Measurements from ENCODE around the gene KCNK1.
"Not testable (repeated sequence)": the region's sequence is repeated elsewhere in the genome, so short reads cannot be mapped to it uniquely, and the experiment has no call there.

The KCNK1 gene

DNA sequence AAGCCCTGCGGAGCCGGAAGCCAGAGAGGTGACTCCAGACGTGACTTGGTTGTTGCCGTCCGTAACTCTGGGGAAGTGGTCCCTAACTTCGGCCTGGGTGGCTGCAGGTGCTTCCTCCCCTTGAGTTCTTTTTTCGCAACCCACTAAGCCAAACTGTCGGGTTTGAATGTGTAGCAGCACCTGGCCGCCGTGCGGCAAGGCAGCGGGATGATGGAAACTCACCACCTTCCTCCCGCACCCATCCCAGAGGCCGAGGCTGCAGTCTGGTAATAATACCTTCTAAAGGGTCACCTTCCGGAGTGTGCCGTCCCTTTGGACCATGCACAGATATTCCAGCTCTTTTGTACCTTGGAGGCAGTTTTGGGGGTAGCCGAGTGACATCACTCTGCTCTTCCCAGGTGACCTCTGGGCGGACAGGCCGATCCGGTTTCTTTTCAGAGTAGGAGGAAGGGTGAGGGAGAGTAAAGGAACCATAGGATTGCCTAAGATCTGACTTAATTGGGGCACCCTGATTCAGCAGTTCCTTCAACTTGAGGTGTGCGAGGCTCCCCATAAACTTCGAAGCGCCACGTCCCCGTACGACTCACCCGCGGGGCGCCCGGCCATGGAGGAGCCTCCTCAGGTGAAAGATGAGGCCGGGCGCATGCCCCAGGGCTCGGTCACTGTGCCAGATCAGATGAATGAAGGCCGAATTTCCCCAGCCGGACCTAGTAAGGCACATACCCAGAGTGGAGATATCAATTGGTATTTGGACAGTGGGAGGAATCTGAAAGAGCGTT, 1.0 kb downstream of the KCNK1 start:
- no peak overlapping the region for H3K4me3 ChIP-seq (ENCODE audit: low read depth in 1 of 2, low read length in 1 of 2)
- no peak overlapping the region for H3K27ac ChIP-seq
- TF ChIP-seq, protein P1, sequence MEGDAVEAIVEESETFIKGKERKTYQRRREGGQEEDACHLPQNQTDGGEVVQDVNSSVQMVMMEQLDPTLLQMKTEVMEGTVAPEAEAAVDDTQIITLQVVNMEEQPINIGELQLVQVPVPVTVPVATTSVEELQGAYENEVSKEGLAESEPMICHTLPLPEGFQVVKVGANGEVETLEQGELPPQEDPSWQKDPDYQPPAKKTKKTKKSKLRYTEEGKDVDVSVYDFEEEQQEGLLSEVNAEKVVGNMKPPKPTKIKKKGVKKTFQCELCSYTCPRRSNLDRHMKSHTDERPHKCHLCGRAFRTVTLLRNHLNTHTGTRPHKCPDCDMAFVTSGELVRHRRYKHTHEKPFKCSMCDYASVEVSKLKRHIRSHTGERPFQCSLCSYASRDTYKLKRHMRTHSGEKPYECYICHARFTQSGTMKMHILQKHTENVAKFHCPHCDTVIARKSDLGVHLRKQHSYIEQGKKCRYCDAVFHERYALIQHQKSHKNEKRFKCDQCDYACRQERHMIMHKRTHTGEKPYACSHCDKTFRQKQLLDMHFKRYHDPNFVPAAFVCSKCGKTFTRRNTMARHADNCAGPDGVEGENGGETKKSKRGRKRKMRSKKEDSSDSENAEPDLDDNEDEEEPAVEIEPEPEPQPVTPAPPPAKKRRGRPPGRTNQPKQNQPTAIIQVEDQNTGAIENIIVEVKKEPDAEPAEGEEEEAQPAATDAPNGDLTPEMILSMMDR (IDR thresholded peaks at IDR 0.05), result no peak
- no peaks in the 10 kb centered on the region for H3K36me3 ChIP-seq
- peaks cover 79% of the 10 kb centered on the region for H3K27me3 ChIP-seq
- no peaks in the 10 kb centered on the region for H3K4me1 ChIP-seq (ENCODE audit: control insufficient read depth in 1 of 2, insufficient read depth in 1 of 2, low read depth in 1 of 2, low read length in 1 of 2)
- H3K9me3 ChIP-seq, result no peaks in the 10 kb centered on the region

DNA sequence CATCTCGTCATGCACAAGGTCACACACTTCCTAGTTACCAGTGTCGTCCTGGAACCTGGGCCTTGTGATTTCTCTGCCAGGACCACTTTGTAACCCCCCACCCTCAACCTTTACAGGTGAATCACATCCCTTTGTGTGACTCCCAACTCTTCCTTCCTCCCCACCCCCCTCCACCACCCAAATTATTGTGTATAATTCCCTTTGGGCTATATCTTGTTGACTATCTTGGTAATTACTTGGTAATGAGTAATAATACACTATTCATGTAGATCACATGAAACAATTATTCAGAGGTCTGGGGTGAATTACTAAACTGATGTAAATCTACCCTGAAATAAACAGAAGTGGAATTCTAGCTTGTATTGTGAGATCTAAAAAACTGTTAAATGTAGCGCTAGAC, 1.7 kb downstream of the KCNK1 start:
- Histone ChIP-seq H3K27me3 (peaks cover 74% of the 10 kb centered on the region), H3K4me1 (ENCODE audit: control insufficient read depth in 1 of 2, insufficient read depth in 1 of 2, low read depth in 1 of 2, low read length in 1 of 2) (no peaks in the 10 kb centered on the region), H3K9me3 (no peaks in the 10 kb centered on the region), H3K27ac (no peak overlapping the region), H3K36me3 (no peaks in the 10 kb centered on the region), H3K4me3 (ENCODE audit: low read depth in 1 of 2, low read length in 1 of 2) (no peak overlapping the region)
- TF ChIP-seq, protein P1 (IDR thresholded peaks at IDR 0.05), result no peak

GRCh38 chr1:233617025-233617424, 3.1 kb downstream of the KCNK1 start:
- Histone ChIP-seq H3K9me3 (no peaks in the 10 kb centered on the region), H3K4me1 (ENCODE audit: control insufficient read depth in 1 of 2, insufficient read depth in 1 of 2, low read depth in 1 of 2, low read length in 1 of 2) (no peaks in the 10 kb centered on the region), H3K36me3 (no peaks in the 10 kb centered on the region), H3K27ac (no peak overlapping the region), H3K4me3 (ENCODE audit: low read depth in 1 of 2, low read length in 1 of 2) (no peak overlapping the region), H3K27me3 (peaks cover 60% of the 10 kb centered on the region)
- TF ChIP-seq, protein P1 (IDR thresholded peaks at IDR 0.05), result no peak

DNA sequence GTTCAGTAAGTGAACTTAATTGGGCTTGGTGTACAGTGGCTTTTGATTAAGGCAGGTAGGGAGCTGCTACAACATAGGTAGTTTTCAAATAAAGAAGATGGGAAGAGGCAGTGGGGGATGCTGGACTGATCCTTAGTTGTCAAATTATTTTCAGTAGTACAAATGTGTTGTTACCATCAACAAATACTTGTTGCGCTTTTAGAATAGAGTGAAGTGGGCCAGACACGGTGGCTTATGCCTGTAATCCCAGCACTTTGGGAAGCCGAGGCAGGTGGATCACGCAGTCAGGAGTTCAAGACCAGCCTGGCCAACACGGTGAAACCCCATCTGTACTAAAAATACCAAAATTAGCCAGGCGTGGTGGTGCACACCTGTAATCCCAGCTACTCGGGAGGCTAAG, 5.5 kb downstream of the KCNK1 start:
- H3K4me1 ChIP-seq (ENCODE audit: control insufficient read depth in 1 of 2, insufficient read depth in 1 of 2, low read depth in 1 of 2, low read length in 1 of 2); H3K4me3 ChIP-seq (ENCODE audit: low read depth in 1 of 2, low read length in 1 of 2); H3K9me3 ChIP-seq; H3K27ac ChIP-seq; H3K36me3 ChIP-seq: not testable (repeated sequence)
- peaks cover 36% of the 10 kb centered on the region for H3K27me3 ChIP-seq

GRCh38 chr1:233620065-233620464, 6.2 kb downstream of the KCNK1 start:
- no peak overlapping the region for H3K27ac ChIP-seq
- peaks cover 29% of the 10 kb centered on the region for H3K27me3 ChIP-seq
- TF ChIP-seq, protein P1 (IDR thresholded peaks at IDR 0.05), result no peak
- H3K4me3 ChIP-seq (ENCODE audit: low read depth in 1 of 2, low read length in 1 of 2), result no peak overlapping the region
- no peaks in the 10 kb centered on the region for H3K9me3 ChIP-seq
- no peaks in the 10 kb centered on the region for H3K36me3 ChIP-seq
- no peaks in the 10 kb centered on the region for H3K4me1 ChIP-seq (ENCODE audit: control insufficient read depth in 1 of 2, insufficient read depth in 1 of 2, low read depth in 1 of 2, low read length in 1 of 2)

- Histone ChIP-seq H3K27ac (no peak overlapping the region), H3K9me3 (no peaks in the 10 kb centered on the region), H3K27me3 (peaks cover 11% of the 10 kb centered on the region), H3K4me1 (ENCODE audit: control insufficient read depth in 1 of 2, insufficient read depth in 1 of 2, low read depth in 1 of 2, low read length in 1 of 2) (no peaks in the 10 kb centered on the region), H3K4me3 (ENCODE audit: low read depth in 1 of 2, low read length in 1 of 2) (no peak overlapping the region), H3K36me3 (no peaks in the 10 kb centered on the region)
- TF ChIP-seq, protein P1 (IDR thresholded peaks at IDR 0.05), result no peak
Observed at GRCh38 chr1:233621923-233622322, 8.0 kb downstream of the KCNK1 start.

All from neutrophil (primary cell).